ENCODE measurements around the gene FMN2.

The FMN2 gene

GRCh38 chr1:240084749-240085148 is 6.9 kb upstream of the FMN2 start:
- no peak overlapping the region for H3K4me2 ChIP-seq
- no peak overlapping the region for H2AFZ ChIP-seq (ENCODE audit: low read depth)
- no peaks in the 10 kb centered on the region for H3K36me3 ChIP-seq (ENCODE audit: insufficient read depth)
- no peaks in the 10 kb centered on the region for H3K79me2 ChIP-seq (ENCODE audit: insufficient read depth, low read depth)
- H3K27ac ChIP-seq: no peak overlapping the region
- no peaks in the 10 kb centered on the region for H4K20me1 ChIP-seq (ENCODE audit: insufficient read depth)
- no peak overlapping the region for H3K9ac ChIP-seq
- no peak for TF ChIP-seq CTCF (conservative IDR thresholded peaks at IDR 0.05; ENCODE audit: low read depth, low read length)
- no peaks in the 10 kb centered on the region for H3K27me3 ChIP-seq (ENCODE audit: insufficient read depth, low read depth)
- no peaks in the 10 kb centered on the region for H3K4me1 ChIP-seq (ENCODE audit: low read depth, poor library complexity, severe bottlenecking)
- H3K4me3 ChIP-seq (IDR thresholded peaks at IDR 0.05; ENCODE audit: insufficient read depth, low read depth, low read length): no peak overlapping the region

DNA sequence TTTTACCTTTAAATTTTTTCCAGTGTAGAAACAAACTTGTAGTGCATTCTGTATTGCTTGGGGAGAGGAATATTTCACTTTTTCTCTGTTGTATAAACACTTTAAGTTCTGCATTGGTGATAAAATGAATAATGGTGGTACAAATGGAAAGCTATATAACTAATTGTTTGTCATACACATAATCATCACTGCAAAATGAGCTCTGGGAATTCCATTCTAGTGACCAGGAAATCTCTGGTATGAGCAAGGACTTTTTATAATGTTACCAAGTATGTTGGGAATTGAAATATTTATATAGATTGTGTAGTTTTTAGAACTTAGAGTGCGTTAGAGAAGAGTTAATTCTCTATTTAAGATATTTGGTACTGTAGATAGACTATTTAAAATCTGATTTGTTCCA is 5.0 kb upstream of the FMN2 start:
- peaks cover 8% of the 10 kb centered on the region for H3K4me1 ChIP-seq (ENCODE audit: low read depth, poor library complexity, severe bottlenecking)
- H2AFZ ChIP-seq (ENCODE audit: low read depth): no peak overlapping the region

DNA sequence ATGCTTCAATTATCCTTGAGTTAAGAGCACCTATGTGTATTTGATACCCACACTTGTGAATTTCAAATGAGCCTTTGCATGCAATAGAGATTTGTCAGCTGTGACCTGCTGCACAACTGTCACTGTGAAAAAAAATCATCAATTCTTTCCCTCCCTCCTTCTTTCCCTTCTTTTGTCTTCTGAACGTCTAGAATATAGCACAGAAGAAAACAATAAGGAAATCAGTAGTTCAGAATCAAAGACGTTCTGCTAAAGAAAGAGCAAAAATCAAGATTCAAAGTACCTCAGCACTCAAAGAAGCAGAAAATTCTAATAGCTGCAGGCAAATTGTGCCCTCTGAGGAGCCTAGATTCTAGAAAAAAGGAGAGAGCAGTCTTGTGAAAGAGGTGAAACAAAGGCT is 1.7 kb upstream of the FMN2 start:
- Histone ChIP-seq H3K4me3 (IDR thresholded peaks at IDR 0.05; ENCODE audit: insufficient read depth, low read depth, low read length) (no peak overlapping the region), H3K79me2 (ENCODE audit: insufficient read depth, low read depth) (no peaks in the 10 kb centered on the region), H3K36me3 (ENCODE audit: insufficient read depth) (no peaks in the 10 kb centered on the region), H4K20me1 (ENCODE audit: insufficient read depth) (no peaks in the 10 kb centered on the region), H3K27ac (no peak overlapping the region), H3K4me2 (no peak overlapping the region), H3K9ac (no peak overlapping the region), H3K27me3 (ENCODE audit: insufficient read depth, low read depth) (no peaks in the 10 kb centered on the region), H2AFZ (ENCODE audit: low read depth) (no peak overlapping the region), H3K4me1 (ENCODE audit: low read depth, poor library complexity, severe bottlenecking) (peaks cover 8% of the 10 kb centered on the region)
- no peak for TF ChIP-seq CTCF (conservative IDR thresholded peaks at IDR 0.05; ENCODE audit: low read depth, low read length)

More for the DNA sequence above, 5.0 kb upstream of the FMN2 start:
- Histone ChIP-seq H3K79me2 (ENCODE audit: insufficient read depth, low read depth) (no peaks in the 10 kb centered on the region), H3K36me3 (ENCODE audit: insufficient read depth) (no peaks in the 10 kb centered on the region), H3K4me2 (no peak overlapping the region), H3K9ac (no peak overlapping the region), H4K20me1 (ENCODE audit: insufficient read depth) (no peaks in the 10 kb centered on the region), H3K4me3 (IDR thresholded peaks at IDR 0.05; ENCODE audit: insufficient read depth, low read depth, low read length) (no peak overlapping the region), H3K27me3 (ENCODE audit: insufficient read depth, low read depth) (no peaks in the 10 kb centered on the region), H3K27ac (no peak overlapping the region)
- no peak for TF ChIP-seq CTCF (conservative IDR thresholded peaks at IDR 0.05; ENCODE audit: low read depth, low read length)

- peak overlapping the region; percentile 88 for H2AFZ ChIP-seq (ENCODE audit: low read depth)
- H3K79me2 ChIP-seq (ENCODE audit: insufficient read depth, low read depth): no peaks in the 10 kb centered on the region
- no peaks in the 10 kb centered on the region for H3K27me3 ChIP-seq (ENCODE audit: insufficient read depth, low read depth)
- no peak for TF ChIP-seq CTCF (conservative IDR thresholded peaks at IDR 0.05; ENCODE audit: low read depth, low read length)
- peak overlapping the region; percentile 14; the same call in 1 of the 2 replicates for H3K9ac ChIP-seq
- peak overlapping the region; percentile 61 for H3K4me2 ChIP-seq
- no peak overlapping the region for H3K27ac ChIP-seq
- H3K4me3 ChIP-seq (IDR thresholded peaks at IDR 0.05; ENCODE audit: insufficient read depth, low read depth, low read length): peak overlapping the region; percentile 39
- no peaks in the 10 kb centered on the region for H3K36me3 ChIP-seq (ENCODE audit: insufficient read depth)
- H4K20me1 ChIP-seq (ENCODE audit: insufficient read depth): no peaks in the 10 kb centered on the region
- peaks cover 8% of the 10 kb centered on the region for H3K4me1 ChIP-seq (ENCODE audit: low read depth, poor library complexity, severe bottlenecking)
Measured at GRCh38 chr1:240090957-240091600, 604 bp upstream of the FMN2 start.
